HepG2 (cell line): ENCODE results near the gene U2AF2. TPM values are rescaled to one million over a fixed set of nuclear protein-coding genes. Genes with fewer than 3 reads are reported as not detected.
A peak's percentile ranks its signal among the peaks of the same experiment; 100 is the strongest.

ENCODE experiments used
- ETV6 ChIP-seq: sonication (generic); formaldehyde crosslinking; conservative IDR thresholded peaks from 2 replicates; pipeline ENCODE4 v1.4.0; 2020; ENCODE audit warnings: missing genetic modification reagents
- FOXO1 ChIP-seq: sonication (generic); formaldehyde crosslinking; IDR thresholded peaks from 2 replicates; pipeline ENCODE4 v1.4.0; 2020; ENCODE audit warnings: missing genetic modification reagents
- HNRNPLL ChIP-seq: fragments of 200-400 bp; formaldehyde crosslinking; IDR thresholded peaks from 2 replicates; pipeline ENCODE4 v1.6.1; 2017; ENCODE audit warnings: mild to moderate bottlenecking, low read depth, low read length; ENCODE audit not compliant: poor library complexity, severe bottlenecking
- KDM2A ChIP-seq: sonication (generic); formaldehyde crosslinking; IDR thresholded peaks from 2 replicates; pipeline ENCODE4 v1.4.0; 2020; ENCODE audit warnings: low read depth, missing genetic modification reagents, borderline replicate concordance
- SALL1 ChIP-seq: sonication (generic); formaldehyde crosslinking; IDR thresholded peaks from 2 replicates; pipeline ENCODE4 v1.8.0; 2022; ENCODE audit warnings: mild to moderate bottlenecking, missing genetic modification reagents
- ZKSCAN8 ChIP-seq: IDR thresholded peaks from 2 replicates; pipeline ENCODE4 v1.6.1; 2016; ENCODE audit warnings: borderline replicate concordance, missing genetic modification reagents, missing compliant biosample characterization
- ZNF746 ChIP-seq: sonication (generic); formaldehyde crosslinking; IDR thresholded peaks from 2 replicates; pipeline ENCODE4 v1.8.0; 2022; ENCODE audit warnings: mild to moderate bottlenecking, missing genetic modification reagents
- polyA plus RNA-seq, 8 experiments: library from polyadenylated mRNA; depleted of rRNA in 3 of 8; stranded (reverse) in 7 of 8; unstranded in 1 of 8; fragments of >200 nt; fragmentation: Illumina TruSeq in 4 of 8; extraction: Trizol in 4 of 8; gene quantifications; 2 replicates each; pipeline versions ENCODE4 v1.2.1 to v1.2.3, GENCODE V29; 2011 to 2016; ENCODE audit warnings: low read depth in 4 of 8, missing spikeins in 1 of 8, mixed read lengths in 1 of 8; ENCODE audit not compliant: insufficient read depth in 1 of 8
- total RNA-seq, 5 experiments: library from RNA; depleted of rRNA; stranded (reverse); fragments of >200 nt; fragmentation: Illumina TruSeq; extraction: Trizol; gene quantifications; 2 replicates each; pipeline ENCODE4 v1.2.3, GENCODE V29; 2016; ENCODE audit warnings: low read depth in 1 of 5
- TF ChIP-seq, protein P1 (sequence below): sonication (generic); formaldehyde crosslinking; IDR thresholded peaks from 2 replicates; pipeline ENCODE4 v1.5.0; 2020; ENCODE audit warnings: mild to moderate bottlenecking, missing genetic modification reagents, borderline replicate concordance
- TF ChIP-seq, protein P2 (sequence below): sonication (generic); formaldehyde crosslinking; IDR thresholded peaks from 2 replicates; pipeline ENCODE4 v1.5.1; 2020; ENCODE audit warnings: mild to moderate bottlenecking, moderate library complexity, missing genetic modification reagents
- TF ChIP-seq, protein P3 (sequence below): sonication (generic); formaldehyde crosslinking; IDR thresholded peaks from 2 replicates; pipeline ENCODE4 v1.5.0; 2020; ENCODE audit warnings: mild to moderate bottlenecking, missing genetic modification reagents, borderline replicate concordance

Gene U2AF2
- total and polyA plus RNA-seq, 2 of the 13 experiments (the other 11 are each of a cell fraction or from before 2014, with no cell fraction given): 84.3 to 124 TPM

DNA sequence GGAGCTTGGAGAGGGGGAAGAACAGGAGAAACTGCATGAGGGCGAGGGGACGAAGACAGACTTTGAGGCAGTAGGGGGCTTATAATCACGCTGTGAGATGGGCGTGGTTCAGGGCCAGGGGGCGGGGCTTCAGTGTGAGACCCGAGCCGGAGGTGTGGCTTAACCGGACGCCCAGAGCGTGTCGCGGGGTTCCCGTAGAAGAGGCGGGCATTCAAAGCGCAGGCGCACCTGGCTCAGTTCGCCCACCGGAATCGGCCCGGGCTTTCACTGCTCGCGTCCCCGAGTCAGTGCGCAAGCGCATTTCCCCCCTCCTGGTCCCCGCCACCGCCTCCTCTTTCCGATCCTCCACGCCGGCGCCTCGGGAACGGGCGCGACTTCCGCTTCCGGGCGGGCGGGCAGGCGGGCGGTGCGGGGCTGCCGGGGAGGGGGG lies 49.6 kb upstream of the U2AF2 start (continued):
- TF ChIP-seq SALL1 (CRISPR knock-in tag) (no peak), ZNF746 (CRISPR knock-in tag) (0 out of 2 replicates have a peak, but pooled peaks have one; percentile 40), FOXO1 (CRISPR knock-in tag) (peak; percentile 47; the same call in 1 of the 2 replicates), ZKSCAN8 (CRISPR knock-in tag) (0 out of 2 replicates have a peak, but pooled peaks have one; percentile 5), KDM2A (CRISPR knock-in tag) (peak; percentile 90), HNRNPLL (peak; percentile 76), ETV6 (CRISPR knock-in tag) (0 out of 2 replicates have a peak, but pooled peaks have one; percentile 46)
- TF ChIP-seq, protein P1, sequence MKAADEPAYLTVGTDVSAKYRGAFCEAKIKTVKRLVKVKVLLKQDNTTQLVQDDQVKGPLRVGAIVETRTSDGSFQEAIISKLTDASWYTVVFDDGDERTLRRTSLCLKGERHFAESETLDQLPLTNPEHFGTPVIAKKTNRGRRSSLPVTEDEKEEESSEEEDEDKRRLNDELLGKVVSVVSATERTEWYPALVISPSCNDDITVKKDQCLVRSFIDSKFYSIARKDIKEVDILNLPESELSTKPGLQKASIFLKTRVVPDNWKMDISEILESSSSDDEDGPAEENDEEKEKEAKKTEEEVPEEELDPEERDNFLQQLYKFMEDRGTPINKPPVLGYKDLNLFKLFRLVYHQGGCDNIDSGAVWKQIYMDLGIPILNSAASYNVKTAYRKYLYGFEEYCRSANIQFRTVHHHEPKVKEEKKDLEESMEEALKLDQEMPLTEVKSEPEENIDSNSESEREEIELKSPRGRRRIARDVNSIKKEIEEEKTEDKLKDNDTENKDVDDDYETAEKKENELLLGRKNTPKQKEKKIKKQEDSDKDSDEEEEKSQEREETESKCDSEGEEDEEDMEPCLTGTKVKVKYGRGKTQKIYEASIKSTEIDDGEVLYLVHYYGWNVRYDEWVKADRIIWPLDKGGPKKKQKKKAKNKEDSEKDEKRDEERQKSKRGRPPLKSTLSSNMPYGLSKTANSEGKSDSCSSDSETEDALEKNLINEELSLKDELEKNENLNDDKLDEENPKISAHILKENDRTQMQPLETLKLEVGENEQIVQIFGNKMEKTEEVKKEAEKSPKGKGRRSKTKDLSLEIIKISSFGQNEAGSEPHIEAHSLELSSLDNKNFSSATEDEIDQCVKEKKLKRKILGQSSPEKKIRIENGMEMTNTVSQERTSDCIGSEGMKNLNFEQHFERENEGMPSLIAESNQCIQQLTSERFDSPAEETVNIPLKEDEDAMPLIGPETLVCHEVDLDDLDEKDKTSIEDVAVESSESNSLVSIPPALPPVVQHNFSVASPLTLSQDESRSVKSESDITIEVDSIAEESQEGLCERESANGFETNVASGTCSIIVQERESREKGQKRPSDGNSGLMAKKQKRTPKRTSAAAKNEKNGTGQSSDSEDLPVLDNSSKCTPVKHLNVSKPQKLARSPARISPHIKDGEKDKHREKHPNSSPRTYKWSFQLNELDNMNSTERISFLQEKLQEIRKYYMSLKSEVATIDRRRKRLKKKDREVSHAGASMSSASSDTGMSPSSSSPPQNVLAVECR (CRISPR knock-in tag): peak; percentile 37; the same call in 1 of the 2 replicates
- TF ChIP-seq, protein P2, sequence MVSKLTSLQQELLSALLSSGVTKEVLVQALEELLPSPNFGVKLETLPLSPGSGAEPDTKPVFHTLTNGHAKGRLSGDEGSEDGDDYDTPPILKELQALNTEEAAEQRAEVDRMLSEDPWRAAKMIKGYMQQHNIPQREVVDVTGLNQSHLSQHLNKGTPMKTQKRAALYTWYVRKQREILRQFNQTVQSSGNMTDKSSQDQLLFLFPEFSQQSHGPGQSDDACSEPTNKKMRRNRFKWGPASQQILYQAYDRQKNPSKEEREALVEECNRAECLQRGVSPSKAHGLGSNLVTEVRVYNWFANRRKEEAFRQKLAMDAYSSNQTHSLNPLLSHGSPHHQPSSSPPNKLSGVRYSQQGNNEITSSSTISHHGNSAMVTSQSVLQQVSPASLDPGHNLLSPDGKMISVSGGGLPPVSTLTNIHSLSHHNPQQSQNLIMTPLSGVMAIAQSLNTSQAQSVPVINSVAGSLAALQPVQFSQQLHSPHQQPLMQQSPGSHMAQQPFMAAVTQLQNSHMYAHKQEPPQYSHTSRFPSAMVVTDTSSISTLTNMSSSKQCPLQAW (CRISPR knock-in tag): no peak
- TF ChIP-seq, protein P3, sequence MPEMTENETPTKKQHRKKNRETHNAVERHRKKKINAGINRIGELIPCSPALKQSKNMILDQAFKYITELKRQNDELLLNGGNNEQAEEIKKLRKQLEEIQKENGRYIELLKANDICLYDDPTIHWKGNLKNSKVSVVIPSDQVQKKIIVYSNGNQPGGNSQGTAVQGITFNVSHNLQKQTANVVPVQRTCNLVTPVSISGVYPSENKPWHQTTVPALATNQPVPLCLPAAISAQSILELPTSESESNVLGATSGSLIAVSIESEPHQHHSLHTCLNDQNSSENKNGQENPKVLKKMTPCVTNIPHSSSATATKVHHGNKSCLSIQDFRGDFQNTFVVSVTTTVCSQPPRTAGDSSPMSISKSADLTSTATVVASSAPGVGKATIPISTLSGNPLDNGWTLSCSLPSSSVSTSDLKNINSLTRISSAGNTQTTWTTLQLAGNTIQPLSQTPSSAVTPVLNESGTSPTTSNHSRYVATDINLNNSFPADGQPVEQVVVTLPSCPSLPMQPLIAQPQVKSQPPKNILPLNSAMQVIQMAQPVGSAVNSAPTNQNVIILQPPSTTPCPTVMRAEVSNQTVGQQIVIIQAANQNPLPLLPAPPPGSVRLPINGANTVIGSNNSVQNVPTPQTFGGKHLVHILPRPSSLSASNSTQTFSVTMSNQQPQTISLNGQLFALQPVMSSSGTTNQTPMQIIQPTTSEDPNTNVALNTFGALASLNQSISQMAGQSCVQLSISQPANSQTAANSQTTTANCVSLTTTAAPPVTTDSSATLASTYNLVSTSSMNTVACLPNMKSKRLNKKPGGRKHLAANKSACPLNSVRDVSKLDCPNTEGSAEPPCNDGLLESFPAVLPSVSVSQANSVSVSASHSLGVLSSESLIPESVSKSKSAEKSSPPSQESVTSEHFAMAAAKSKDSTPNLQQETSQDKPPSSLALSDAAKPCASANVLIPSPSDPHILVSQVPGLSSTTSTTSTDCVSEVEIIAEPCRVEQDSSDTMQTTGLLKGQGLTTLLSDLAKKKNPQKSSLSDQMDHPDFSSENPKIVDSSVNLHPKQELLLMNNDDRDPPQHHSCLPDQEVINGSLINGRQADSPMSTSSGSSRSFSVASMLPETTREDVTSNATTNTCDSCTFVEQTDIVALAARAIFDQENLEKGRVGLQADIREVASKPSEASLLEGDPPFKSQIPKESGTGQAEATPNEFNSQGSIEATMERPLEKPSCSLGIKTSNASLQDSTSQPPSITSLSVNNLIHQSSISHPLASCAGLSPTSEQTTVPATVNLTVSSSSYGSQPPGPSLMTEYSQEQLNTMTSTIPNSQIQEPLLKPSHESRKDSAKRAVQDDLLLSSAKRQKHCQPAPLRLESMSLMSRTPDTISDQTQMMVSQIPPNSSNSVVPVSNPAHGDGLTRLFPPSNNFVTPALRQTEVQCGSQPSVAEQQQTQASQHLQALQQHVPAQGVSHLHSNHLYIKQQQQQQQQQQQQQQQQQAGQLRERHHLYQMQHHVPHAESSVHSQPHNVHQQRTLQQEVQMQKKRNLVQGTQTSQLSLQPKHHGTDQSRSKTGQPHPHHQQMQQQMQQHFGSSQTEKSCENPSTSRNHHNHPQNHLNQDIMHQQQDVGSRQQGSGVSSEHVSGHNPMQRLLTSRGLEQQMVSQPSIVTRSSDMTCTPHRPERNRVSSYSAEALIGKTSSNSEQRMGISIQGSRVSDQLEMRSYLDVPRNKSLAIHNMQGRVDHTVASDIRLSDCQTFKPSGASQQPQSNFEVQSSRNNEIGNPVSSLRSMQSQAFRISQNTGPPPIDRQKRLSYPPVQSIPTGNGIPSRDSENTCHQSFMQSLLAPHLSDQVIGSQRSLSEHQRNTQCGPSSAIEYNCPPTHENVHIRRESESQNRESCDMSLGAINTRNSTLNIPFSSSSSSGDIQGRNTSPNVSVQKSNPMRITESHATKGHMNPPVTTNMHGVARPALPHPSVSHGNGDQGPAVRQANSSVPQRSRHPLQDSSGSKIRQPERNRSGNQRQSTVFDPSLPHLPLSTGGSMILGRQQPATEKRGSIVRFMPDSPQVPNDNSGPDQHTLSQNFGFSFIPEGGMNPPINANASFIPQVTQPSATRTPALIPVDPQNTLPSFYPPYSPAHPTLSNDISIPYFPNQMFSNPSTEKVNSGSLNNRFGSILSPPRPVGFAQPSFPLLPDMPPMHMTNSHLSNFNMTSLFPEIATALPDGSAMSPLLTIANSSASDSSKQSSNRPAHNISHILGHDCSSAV (CRISPR knock-in tag): no peak
